ENCODE measurements around the gene EPS8L2.
A peak's percentile ranks its signal among the peaks of the same experiment; 100 is the strongest.
"Not testable (repeated sequence)": the region's sequence is repeated elsewhere in the genome, so short reads cannot be mapped to it uniquely, and the experiment has no call there.

EPS8L2 gene

DNA sequence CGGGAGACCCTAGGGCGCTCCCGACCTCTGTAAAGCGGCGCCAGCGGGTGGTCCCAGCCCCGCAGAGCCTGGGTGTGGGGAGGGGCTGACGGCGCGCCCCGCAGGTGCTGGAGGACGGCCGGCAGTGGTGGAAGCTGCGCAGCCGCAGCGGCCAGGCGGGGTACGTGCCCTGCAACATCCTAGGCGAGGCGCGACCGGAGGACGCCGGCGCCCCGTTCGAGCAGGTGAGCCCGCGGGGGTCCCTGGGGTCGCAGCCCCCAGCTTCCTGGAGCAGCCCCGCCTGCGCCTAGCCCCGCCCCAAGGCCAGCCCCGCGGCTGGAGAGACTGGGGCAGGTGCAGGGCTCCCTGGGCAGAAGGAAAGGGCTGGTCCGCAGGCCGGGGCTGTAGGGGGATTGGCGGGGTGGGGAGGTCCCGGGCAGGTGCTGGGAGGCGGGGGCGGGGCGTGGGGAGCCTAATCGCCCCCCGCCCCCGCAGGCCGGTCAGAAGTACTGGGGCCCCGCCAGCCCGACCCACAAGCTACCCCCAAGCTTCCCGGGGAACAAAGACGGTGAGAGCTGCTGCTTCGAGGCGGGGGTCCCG is 19.7 kb downstream of the EPS8L2 start:
- no peak for DNase-seq (ENCODE audit: low read depth in 3 of 3)

GRCh38 chr11:726278-727220 is 20.5 kb downstream of the EPS8L2 start:
- DNase-seq (ENCODE audit: low read depth in 3 of 3) = peak in 1 of 3 experiments; percentile 36

DNA sequence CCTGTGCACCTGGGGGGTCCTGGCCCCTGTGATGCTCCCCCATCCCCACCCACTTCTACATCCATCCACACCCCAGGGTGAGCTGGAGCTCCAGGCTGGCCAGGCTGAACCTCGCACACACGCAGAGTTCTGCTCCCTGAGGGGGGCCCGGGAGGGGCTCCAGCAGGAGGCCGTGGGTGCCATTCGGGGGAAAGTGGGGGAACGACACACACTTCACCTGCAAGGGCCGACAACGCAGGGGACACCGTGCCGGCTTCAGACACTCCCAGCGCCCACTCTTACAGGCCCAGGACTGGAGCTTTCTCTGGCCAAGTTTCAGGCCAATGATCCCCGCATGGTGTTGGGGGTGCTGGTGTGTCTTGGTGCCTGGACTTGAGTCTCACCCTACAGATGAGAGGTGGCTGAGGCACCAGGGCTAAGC is 21.3 kb downstream of the EPS8L2 start:
- no peak for DNase-seq (ENCODE audit: low read depth in 3 of 3)

DNA sequence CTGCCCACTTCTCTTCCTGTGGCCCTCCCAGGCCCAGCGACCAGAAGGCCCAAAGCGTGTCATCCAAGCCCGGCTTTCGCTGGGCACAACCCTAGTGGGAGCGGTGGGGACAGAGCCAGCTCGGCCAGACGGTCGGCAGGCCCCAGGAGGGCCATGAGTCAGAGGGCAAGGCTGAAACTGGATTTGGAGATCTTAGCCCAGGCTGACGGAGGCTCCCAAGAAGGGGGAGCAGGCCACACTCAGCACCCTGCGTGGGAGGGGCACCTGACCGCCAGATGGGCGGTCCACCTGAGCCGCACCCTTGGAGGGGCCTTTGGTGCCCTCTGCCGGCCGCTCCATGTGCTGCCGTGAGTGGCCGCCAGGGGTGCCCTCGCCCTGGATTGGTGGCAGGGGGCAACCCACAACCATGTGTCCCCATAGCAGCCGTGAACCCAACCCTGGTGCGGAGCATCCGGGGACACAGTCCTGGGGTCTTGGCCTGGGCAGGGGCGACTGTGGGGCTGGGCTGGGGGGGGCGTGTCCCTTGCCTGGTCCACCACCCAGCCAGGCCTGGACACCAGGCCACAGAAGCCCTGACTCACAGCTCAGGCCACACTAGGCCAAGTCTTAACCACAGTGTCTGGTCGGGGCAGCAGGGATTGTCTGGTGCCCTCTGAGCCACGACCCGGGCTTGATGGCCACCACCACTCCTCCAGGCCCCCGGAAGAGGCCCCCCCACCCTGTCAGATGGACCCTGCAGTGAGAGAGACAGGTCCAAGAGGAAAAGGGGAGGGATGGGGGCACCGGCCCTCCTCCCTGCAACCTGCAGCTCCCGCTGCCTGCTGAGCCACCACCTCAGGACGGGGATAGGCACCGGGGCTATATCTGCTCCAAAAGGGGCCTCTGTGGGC is 22.1 kb downstream of the EPS8L2 start:
- peak; percentile 65 to 69 (median 65) for DNase-seq (ENCODE audit: low read depth in 3 of 3)

- DNase-seq (ENCODE audit: low read depth in 3 of 3) = no peak
Measured at GRCh38 chr11:728901-729491, 23.0 kb downstream of the EPS8L2 start.

- DNase-seq (ENCODE audit: low read depth in 3 of 3) = no peak
Measured at GRCh38 chr11:729492-730074, 23.6 kb downstream of the EPS8L2 start.

GRCh38 chr11:733072-733471 is 27.0 kb downstream of the EPS8L2 start:
- no peak for DNase-seq (ENCODE audit: low read depth in 3 of 3)

- not testable (repeated sequence) for DNase-seq (ENCODE audit: low read depth in 3 of 3)
Measured at GRCh38 chr11:734541-734940, 28.5 kb downstream of the EPS8L2 start.

DNA sequence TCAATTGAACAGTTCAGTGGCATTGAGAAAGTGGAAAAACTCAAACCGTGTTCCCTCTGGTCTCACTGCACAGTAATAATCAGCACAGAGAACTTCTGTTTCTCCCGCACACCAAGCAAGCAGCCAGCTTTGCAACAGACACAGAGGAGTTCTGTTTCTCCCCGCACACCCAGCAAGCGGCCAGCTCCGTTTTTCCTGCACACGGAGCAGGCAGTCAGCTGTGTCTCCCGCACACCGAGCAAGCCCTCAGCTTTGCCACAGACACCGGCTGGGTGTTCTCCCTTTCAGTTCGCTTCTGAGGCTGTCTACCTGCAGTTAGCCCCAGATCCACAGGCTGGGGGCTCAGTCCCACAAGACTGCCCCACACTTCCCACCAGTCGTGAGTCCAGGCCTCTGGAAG is 31.3 kb downstream of the EPS8L2 start:
- no peak for DNase-seq (ENCODE audit: low read depth in 3 of 3)

- not testable (repeated sequence) for DNase-seq (ENCODE audit: low read depth in 3 of 3)
Measured at GRCh38 chr11:737899-738298, 31.9 kb downstream of the EPS8L2 start.

DNA sequence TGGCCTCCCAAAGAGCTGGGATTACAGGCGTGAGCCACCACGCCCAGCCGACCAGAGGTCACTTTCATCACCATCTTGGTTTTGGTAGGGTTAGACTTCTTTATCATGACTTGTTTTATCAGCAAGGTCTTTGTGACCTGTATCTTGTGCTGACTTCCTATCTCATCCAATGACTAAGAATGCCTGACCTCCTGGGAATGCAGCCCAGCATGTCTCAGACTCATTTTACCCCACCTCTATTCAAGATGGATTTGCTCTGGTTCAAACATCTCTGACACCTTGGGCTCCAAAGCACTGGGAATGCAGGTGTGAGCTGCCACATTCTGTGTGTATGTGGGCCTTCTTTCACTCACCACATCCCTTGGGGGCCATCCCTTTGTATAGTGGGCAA is 36.1 kb downstream of the EPS8L2 start:
- no peak for DNase-seq (ENCODE audit: low read depth in 3 of 3)

GRCh38 chr11:742571-743201 is 36.7 kb downstream of the EPS8L2 start:
- DNase-seq (ENCODE audit: low read depth in 3 of 3) = no peak

DNA sequence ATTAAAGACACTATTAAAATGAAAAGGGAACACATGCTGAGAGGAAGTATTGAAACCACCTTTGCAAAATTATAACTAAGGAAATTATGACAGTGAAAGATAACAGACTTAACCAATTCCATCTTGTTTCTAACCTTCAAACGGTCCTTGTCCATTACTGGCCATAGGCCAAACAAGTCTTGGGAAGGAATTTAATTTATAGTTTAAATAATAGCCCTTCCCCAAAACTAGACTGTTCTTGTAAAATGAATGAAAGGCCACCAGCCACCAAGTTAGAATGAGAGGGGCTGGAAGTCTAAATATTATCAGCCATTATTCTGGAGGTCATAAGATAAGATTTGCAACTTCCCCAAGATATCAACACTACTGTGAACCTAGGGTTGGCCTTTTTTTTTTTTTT is 39.4 kb downstream of the EPS8L2 start:
- DNase-seq (ENCODE audit: low read depth in 3 of 3) = no peak

- peak in 1 of 3 experiments; percentile 26 for DNase-seq (ENCODE audit: low read depth in 3 of 3)
Measured at GRCh38 chr11:746289-747157, 40.5 kb downstream of the EPS8L2 start.

GRCh38 chr11:747158-748006 is 41.4 kb downstream of the EPS8L2 start, which contains the start of gene TALDO1:
TSS of gene TALDO1 (plus strand) at chr11:747464. CDS start at chr11:747482, 18 bp downstream.
- DNase-seq (ENCODE audit: low read depth in 3 of 3) = peak; percentile 49 to 80 (median 50)

GRCh38 chr11:748007-748359 is 42.0 kb downstream of the EPS8L2 start:
- no peak for DNase-seq (ENCODE audit: low read depth in 3 of 3)

DNA sequence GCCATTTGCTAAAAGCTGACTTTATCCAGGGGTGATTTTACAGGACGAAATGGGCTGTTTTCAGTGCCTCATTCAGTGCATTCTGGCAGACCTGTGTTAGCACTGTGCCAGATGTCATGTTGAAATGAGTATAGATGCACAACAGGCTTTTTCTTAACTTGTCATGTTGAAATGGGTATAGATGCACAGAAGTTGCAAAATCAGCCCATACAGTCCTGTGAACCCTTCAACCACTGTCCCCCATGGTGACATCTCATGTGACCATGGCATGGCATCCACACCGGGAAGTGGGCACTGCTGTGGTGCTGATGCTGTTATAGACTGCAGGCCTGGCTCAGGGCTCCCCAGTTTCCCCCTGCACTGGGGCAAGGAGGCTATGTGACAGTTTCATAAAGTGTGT is 43.7 kb downstream of the EPS8L2 start:
- no peak for DNase-seq (ENCODE audit: low read depth in 3 of 3)

DNA sequence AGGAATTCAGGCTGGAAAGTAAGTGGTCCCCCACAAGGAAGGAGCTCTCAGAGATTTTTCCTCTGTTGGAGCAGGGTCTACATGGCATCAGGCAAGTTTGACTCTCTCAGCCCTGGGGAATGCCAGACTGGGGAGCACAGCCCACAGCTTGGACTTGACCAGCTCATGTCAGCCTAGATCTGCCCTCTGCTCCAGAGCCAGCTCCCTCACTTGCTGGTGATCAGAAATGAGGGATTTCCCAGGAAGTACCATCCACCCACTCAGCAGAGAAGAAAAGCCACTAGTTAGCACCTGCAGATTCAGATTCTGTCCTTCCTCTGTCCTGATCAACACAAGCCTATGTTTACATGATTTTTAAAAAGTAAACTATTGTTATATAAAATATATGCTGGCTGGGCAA is 54.2 kb downstream of the EPS8L2 start:
- DNase-seq (ENCODE audit: low read depth in 3 of 3) = no peak

DNA sequence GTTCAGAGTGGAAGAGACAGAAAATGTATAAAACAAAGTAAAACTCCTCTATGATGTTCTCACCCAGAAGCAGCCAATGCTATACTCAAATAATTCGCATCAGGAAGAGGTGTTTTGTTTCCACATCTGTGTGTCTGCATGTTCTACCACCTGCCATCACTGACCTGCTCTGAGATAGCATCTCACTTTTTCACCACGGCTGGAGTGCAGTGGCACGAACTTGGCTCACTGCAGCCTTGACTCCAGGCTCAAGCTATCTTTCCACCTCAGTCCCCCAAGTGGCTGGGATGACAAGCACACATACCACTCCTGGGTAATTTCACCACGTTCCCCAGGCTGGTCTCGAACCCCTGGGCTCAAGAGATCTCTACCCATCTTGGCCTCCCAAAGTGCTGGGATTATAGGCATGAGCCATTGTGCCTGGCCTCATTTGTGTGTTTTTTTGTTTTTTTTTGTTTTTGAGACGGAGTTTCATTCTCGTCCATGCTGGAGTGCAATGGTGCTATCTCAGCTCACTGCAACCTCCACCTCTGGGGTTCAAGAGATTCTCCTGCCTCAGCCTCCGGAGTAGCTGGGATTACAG is 55.6 kb downstream of the EPS8L2 start:
- no peak for DNase-seq (ENCODE audit: low read depth in 3 of 3)
